H1 (cell line): ENCODE results near the gene CDH19. TPM values are rescaled to one million over a fixed set of nuclear protein-coding genes. Genes with fewer than 3 reads are reported as not detected.
"Not testable (repeated sequence)": the region's sequence is repeated elsewhere in the genome, so short reads cannot be mapped to it uniquely, and the experiment has no call there.

Source experiments
- CTCF ChIA-PET: fragments of 300-600 bp; sonication (Branson Sonifier 250); formaldehyde crosslinking; loops from one replicate; lab custom pipeline; 2021; ENCODE audit not compliant: partially characterized antibody; lab: Charles Lee
- POLR2A ChIA-PET: fragments of 300-600 bp; sonication (Branson Sonifier 250); formaldehyde crosslinking; loops from one replicate; lab custom pipeline; 2021; ENCODE audit warnings: inconsistent platforms; ENCODE audit not compliant: partially characterized antibody; lab: Charles Lee
- DNase-seq, 2 experiments: peaks; one replicate each; pipeline versions ENCODE4 v3.0.0 to v3.0.0-alpha.2; 2010 to 2022; ENCODE audit warnings: low spot score in 2 of 2, low read depth in 1 of 2, mixed read lengths in 1 of 2
- FAIRE-seq: peaks from 2 replicates; lab custom pipeline; 2011; peaks lifted over from hg19 to GRCh38; lab: Jason Lieb, UNC
- H2AFZ ChIP-seq: 2 replicates; pipeline ENCODE4 v1.8.1; 2012; ENCODE audit warnings: low read length, inconsistent platforms
- H2AK5ac ChIP-seq: 2 replicates; pipeline ENCODE4 v1.6.1; 2013; ENCODE audit warnings: low read depth, low read length
- H2BK120ac ChIP-seq: replicated peaks from 2 replicates; pipeline ENCODE3; 2013; ENCODE audit warnings: low read depth, low read length, inconsistent platforms
- H2BK12ac ChIP-seq: 2 replicates; pipeline ENCODE4 v1.6.1; 2013; ENCODE audit warnings: low read depth, low read length
- H2BK15ac ChIP-seq: 2 replicates; pipeline ENCODE4 v1.6.1; 2013; ENCODE audit warnings: low read length
- H2BK20ac ChIP-seq: 2 replicates; pipeline ENCODE4 v1.6.1; 2013; ENCODE audit warnings: low read length
- H2BK5ac ChIP-seq: 2 replicates; pipeline ENCODE4 v1.6.1; 2013; ENCODE audit warnings: low read depth, low read length
- H3K14ac ChIP-seq: 2 replicates; pipeline ENCODE4 v1.6.1; 2013; ENCODE audit warnings: inconsistent platforms; ENCODE audit not compliant: insufficient read length
- H3K18ac ChIP-seq: 2 replicates; pipeline ENCODE4 v1.6.1; 2013; ENCODE audit warnings: low read length; ENCODE audit errors: extremely low read depth
- H3K23ac ChIP-seq: 2 replicates; pipeline ENCODE4 v1.6.1; 2013; ENCODE audit warnings: inconsistent platforms; ENCODE audit not compliant: insufficient read length
- H3K23me2 ChIP-seq: 2 replicates; pipeline ENCODE4 v1.6.1; 2013; ENCODE audit warnings: low read depth, low read length
- H3K27ac ChIP-seq: 2 replicates; pipeline ENCODE4 v1.6.1; 2011; ENCODE audit warnings: low read depth, low read length, inconsistent platforms
- H3K27me3 ChIP-seq, 4 experiments: replicated peaks in 1 of 4; 1 replicate in 1 of 4; 2 replicates in 3 of 4; pipeline versions ENCODE4 v1.6.1 to v1.8.1; 2011 to 2013; ENCODE audit warnings: low read length in 3 of 4, mild to moderate bottlenecking in 3 of 4, inconsistent platforms in 2 of 4, mixed read lengths in 2 of 4, moderate library complexity in 1 of 4; ENCODE audit not compliant: control insufficient read depth in 3 of 4, insufficient read depth in 3 of 4; ENCODE audit errors: extremely low read depth in 1 of 4
- H3K36me3 ChIP-seq, 4 experiments: 2 replicates each; pipeline versions ENCODE4 v1.6.1 to v1.8.1; 2011 to 2013; ENCODE audit warnings: mild to moderate bottlenecking in 4 of 4, low read length in 3 of 4, moderate library complexity in 2 of 4, control low read depth in 1 of 4, inconsistent platforms in 1 of 4; ENCODE audit not compliant: insufficient read depth in 4 of 4, control insufficient read depth in 2 of 4
- H3K4ac ChIP-seq: replicated peaks from 2 replicates; pipeline ENCODE3; 2013; ENCODE audit warnings: low read length, low read depth, mixed read lengths, inconsistent platforms; ENCODE audit not compliant: insufficient read length
- H3K4me1 ChIP-seq, 4 experiments: replicated peaks in 1 of 4; 1 replicate in 1 of 4; 2 replicates in 3 of 4; pipeline versions ENCODE4 v1.6.1 to v1.8.1; 2011 to 2013; ENCODE audit warnings: low read length in 3 of 4, inconsistent platforms in 2 of 4, mixed read lengths in 1 of 4; ENCODE audit not compliant: insufficient read depth in 4 of 4, control insufficient read depth in 3 of 4
- H3K4me2 ChIP-seq, 2 experiments: 2 replicates each; pipeline versions ENCODE4 v1.6.1 to v1.8.1; 2011 to 2013; ENCODE audit warnings: low read depth in 2 of 2, low read length in 2 of 2, control low read depth in 1 of 2, inconsistent platforms in 1 of 2, mild to moderate bottlenecking in 1 of 2; ENCODE audit not compliant: insufficient read depth in 1 of 2
- H3K4me3 ChIP-seq, 4 experiments: fragments of 200-600, 300-600 bp in 1 of 4; sonication (generic), shearing (Covaris generic), sonication (Bioruptor Twin) in 1 of 4; 2 replicates each; pipeline versions ENCODE4 v1.5.1 to v1.8.1; 2011 to 2016; ENCODE audit warnings: low read length in 4 of 4, low read depth in 3 of 4, control low read depth in 2 of 4, inconsistent platforms in 2 of 4, mild to moderate bottlenecking in 2 of 4, mixed read lengths in 1 of 4, moderate library complexity in 1 of 4; ENCODE audit not compliant: insufficient read depth in 2 of 4; ENCODE audit errors: extremely low read depth in 1 of 4
- H3K56ac ChIP-seq: replicated peaks from 2 replicates; pipeline ENCODE3; 2013; ENCODE audit warnings: low read depth, mild to moderate bottlenecking, mixed read lengths, low read length, inconsistent platforms; ENCODE audit not compliant: insufficient read length
- H3K79me1 ChIP-seq: 2 replicates; pipeline ENCODE4 v1.6.1; 2013; ENCODE audit warnings: low read depth, low read length, control low read depth
- H3K79me2 ChIP-seq, 2 experiments: 2 replicates each; pipeline versions ENCODE4 v1.6.1 to v1.8.1; 2012 to 2013; ENCODE audit warnings: low read length in 2 of 2, mild to moderate bottlenecking in 2 of 2, inconsistent platforms in 1 of 2; ENCODE audit not compliant: insufficient read depth in 2 of 2, control insufficient read depth in 1 of 2
- H3K9ac ChIP-seq, 4 experiments: replicated peaks in 1 of 4; 1 replicate in 1 of 4; 2 replicates in 3 of 4; pipeline versions ENCODE4 v1.6.1 to v1.8.1; 2011 to 2013; ENCODE audit warnings: low read depth in 3 of 4, low read length in 3 of 4, control low read depth in 2 of 4, mild to moderate bottlenecking in 2 of 4, moderate library complexity in 2 of 4, inconsistent platforms in 1 of 4; ENCODE audit errors: extremely low read depth in 1 of 4
- H3K9me3 ChIP-seq, 2 experiments: 2 replicates each; pipeline versions ENCODE4 v1.6.1 to v1.8.1; 2012 to 2013; ENCODE audit warnings: mild to moderate bottlenecking in 2 of 2, moderate library complexity in 2 of 2, control low read depth in 1 of 2, inconsistent platforms in 1 of 2, low read depth in 1 of 2, low read length in 1 of 2, mixed read lengths in 1 of 2; ENCODE audit not compliant: insufficient read depth in 2 of 2
- H4K20me1 ChIP-seq, 2 experiments: replicated peaks in 1 of 2; 2 replicates each; pipeline versions ENCODE3 to v1.8.1; 2011 to 2013; ENCODE audit warnings: inconsistent platforms in 2 of 2, low read length in 2 of 2, mild to moderate bottlenecking in 1 of 2; ENCODE audit not compliant: insufficient read depth in 2 of 2, control insufficient read depth in 1 of 2
- H4K5ac ChIP-seq: 2 replicates; pipeline ENCODE4 v1.6.1; 2013; ENCODE audit warnings: low read length, low read depth, mixed read lengths, inconsistent platforms; ENCODE audit not compliant: insufficient read length
- H4K8ac ChIP-seq: 2 replicates; pipeline ENCODE4 v1.8.0; 2013; ENCODE audit warnings: mild to moderate bottlenecking, moderate library complexity, low read length, inconsistent platforms; ENCODE audit not compliant: insufficient read depth; ENCODE audit errors: extremely low read depth
- H4K91ac ChIP-seq: replicated peaks from 2 replicates; pipeline ENCODE3; 2013; ENCODE audit warnings: low read length, mixed read lengths, inconsistent platforms; ENCODE audit not compliant: insufficient read length
- CHD2 ChIP-seq: IDR thresholded peaks from 2 replicates; pipeline ENCODE4 v1.6.1; 2012; ENCODE audit warnings: low read length, improper control_type of control experiment
- HDAC2 ChIP-seq, 2 experiments: fragments of 300-600 bp in 1 of 2; sonication (generic) in 1 of 2; IDR thresholded peaks; 2 replicates each; pipeline ENCODE4 v1.6.1; 2011 to 2012; ENCODE audit warnings: low read depth in 2 of 2, low read length in 2 of 2, mild to moderate bottlenecking in 2 of 2, moderate library complexity in 2 of 2, borderline replicate concordance in 1 of 2, inconsistent platforms in 1 of 2
- PHF8 ChIP-seq: fragments of 200-600 bp; sonication (generic); conservative IDR thresholded peaks from 2 replicates; pipeline ENCODE4 v1.7.1; 2012; ENCODE audit warnings: low read depth, mild to moderate bottlenecking, inconsistent platforms, low read length, moderate library complexity
- TAF7 ChIP-seq: optimal IDR thresholded peaks from 2 replicates; pipeline ENCODE3; 2011; ENCODE audit warnings: low read depth, mild to moderate bottlenecking, inconsistent platforms, low read length, moderate library complexity, borderline replicate concordance
- TEAD4 ChIP-seq: IDR thresholded peaks from 2 replicates; pipeline ENCODE4 v1.6.1; 2012; ENCODE audit warnings: low read depth, low read length, inconsistent platforms, mixed read lengths
- WGBS, 2 experiments: shearing (Covaris generic) in 1 of 2; methylation state at CpG; one replicate each; pipeline versions ENCODE4 v1.1.6 to v1.1.7; 2013 to 2015; ENCODE audit warnings: low lambda C conversion rate in 2 of 2, mixed read lengths in 2 of 2, inconsistent platforms in 1 of 2, low coverage in 1 of 2, missing lambda C conversion rate in 1 of 2; ENCODE audit not compliant: insufficient replicate concordance in 2 of 2, insufficient coverage in 1 of 2, insufficient read length in 1 of 2; ENCODE audit errors: extremely low coverage in 1 of 2, missing lambda C conversion rate in 1 of 2; 5-methylcytosine and 5-hydroxymethylcytosine counted together
- polyA plus RNA-seq, 7 experiments: library from polyadenylated mRNA; depleted of rRNA in 3 of 7; stranded (reverse) in 5 of 7; unstranded in 2 of 7; fragments of >200 nt in 5 of 7; fragments of 200-250 nt in 2 of 7; gene quantifications; 1 replicate in 5 of 7; 2 replicates in 1 of 7; 4 replicates in 1 of 7; pipeline versions ENCODE4 v1.2.1 to v1.2.3, GENCODE V29; 2011 to 2013; ENCODE audit warnings: missing spikeins in 2 of 7, mixed read lengths in 2 of 7
- total RNA-seq: library from RNA; stranded (reverse); fragmentation: NEBNext Ultra II Directional; extraction: Animal tissue kit (Norgen Biotek cat#: 25700); gene quantifications from 2 replicates; pipeline ENCODE4 v1.2.1, GENCODE V29; 2021

CDH19 gene
- total and polyA plus RNA-seq, 2 of the 8 experiments (the other 6 are each of a cell fraction or from before 2014, with no cell fraction given): not detected

GRCh38 chr18:66473882-66474281 lies 130.0 kb downstream of the CDH19 start (continued):
- TF ChIP-seq TAF7 (no peak), PHF8 (no peak), CHD2 (no peak), TEAD4 (no peak), HDAC2 (IDR thresholded peaks at IDR 0.05; ENCODE audit: borderline replicate concordance in 1 of 2, low read depth in 2 of 2, low read length in 2 of 2) (no peak)

GRCh38 chr18:66466184-66466583 lies 137.7 kb downstream of the CDH19 start:
- H3K56ac ChIP-seq, H2AK5ac ChIP-seq, H3K9me3 ChIP-seq, H3K23ac ChIP-seq, H4K5ac ChIP-seq, H2AFZ ChIP-seq, H3K4me3 ChIP-seq, H3K23me2 ChIP-seq, H3K4me2 ChIP-seq, H4K20me1 ChIP-seq, DNase-seq, CTCF ChIA-PET, H3K14ac ChIP-seq, H3K36me3 ChIP-seq, H4K8ac ChIP-seq, H2BK15ac ChIP-seq, H3K4ac ChIP-seq, H2BK120ac ChIP-seq, H3K27me3 ChIP-seq, H3K4me1 ChIP-seq, H3K79me2 ChIP-seq, H3K27ac ChIP-seq, H3K18ac ChIP-seq, H2BK5ac ChIP-seq, FAIRE-seq, H2BK12ac ChIP-seq, H4K91ac ChIP-seq, H2BK20ac ChIP-seq, H3K79me1 ChIP-seq, H3K9ac ChIP-seq, POLR2A ChIA-PET: not testable (repeated sequence)
- WGBS, 2 experiments: 93% methylated on average over 5 of the region's 5 CpGs; no CpG with 5 or more reads in 1 of the 2 experiments
